HepG2 (cell line): ENCODE results near the gene HPCAL1. TPM values are rescaled to one million over a fixed set of nuclear protein-coding genes. Genes with fewer than 3 reads are reported as not detected.

Source experiments
- FOXA1 ChIP-seq, 2 experiments: fragments of 450-650 bp in 1 of 2; sonication (generic) in 1 of 2; formaldehyde crosslinking in 1 of 2; IDR thresholded peaks; 2 replicates each; pipeline versions ENCODE4 v1.4.0 to v1.6.1; 2016 to 2020; ENCODE audit warnings: missing genetic modification reagents in 1 of 2
- FOXP1 ChIP-seq, 2 experiments: fragments of 450-650 bp in 1 of 2; IDR thresholded peaks; 2 replicates each; pipeline ENCODE4 v1.6.1; 2017 to 2018; ENCODE audit warnings: antibody characterized with exemption in 1 of 2
- HOXD1 ChIP-seq: sonication (generic); formaldehyde crosslinking; IDR thresholded peaks from 2 replicates; pipeline ENCODE4 v1.5.0; 2020; ENCODE audit warnings: missing genetic modification reagents
- KLF9 ChIP-seq: IDR thresholded peaks from 2 replicates; pipeline ENCODE4 v1.6.1; 2016; ENCODE audit warnings: low read depth
- NONO ChIP-seq, 2 experiments: fragments of 450-650 bp in 1 of 2; sonication (generic) in 1 of 2; formaldehyde crosslinking in 1 of 2; IDR thresholded peaks in 1 of 2; conservative IDR thresholded peaks in 1 of 2; 2 replicates each; pipeline versions ENCODE4 v1.6.1 to v1.8.0; 2017 to 2022; ENCODE audit warnings: mild to moderate bottlenecking in 1 of 2, missing genetic modification reagents in 1 of 2, moderate library complexity in 1 of 2
- TARDBP ChIP-seq: sonication (generic); formaldehyde crosslinking; IDR thresholded peaks from 2 replicates; pipeline ENCODE4 v1.8.0; 2022; ENCODE audit warnings: mild to moderate bottlenecking, missing genetic modification reagents
- ZMYM3 ChIP-seq: sonication (generic); formaldehyde crosslinking; IDR thresholded peaks from 2 replicates; pipeline ENCODE4 v1.5.1; 2020; ENCODE audit warnings: mild to moderate bottlenecking, missing genetic modification reagents
- ZNF629 ChIP-seq: sonication (generic); formaldehyde crosslinking; conservative IDR thresholded peaks from 2 replicates; pipeline ENCODE4 v1.5.0; 2020; ENCODE audit warnings: missing genetic modification reagents
- ZNF646 ChIP-seq: sonication (generic); formaldehyde crosslinking; IDR thresholded peaks from 2 replicates; pipeline ENCODE4 v1.9.0; 2021; ENCODE audit warnings: mild to moderate bottlenecking, missing genetic modification reagents
- ZNF720 ChIP-seq: sonication (generic); formaldehyde crosslinking; IDR thresholded peaks from 2 replicates; pipeline ENCODE4 v1.4.0; 2020; ENCODE audit warnings: missing genetic modification reagents
- polyA plus RNA-seq, 8 experiments: library from polyadenylated mRNA; depleted of rRNA in 3 of 8; stranded (reverse) in 7 of 8; unstranded in 1 of 8; fragments of >200 nt; fragmentation: Illumina TruSeq in 4 of 8; extraction: Trizol in 4 of 8; gene quantifications; 2 replicates each; pipeline versions ENCODE4 v1.2.1 to v1.2.3, GENCODE V29; 2011 to 2016; ENCODE audit warnings: low read depth in 4 of 8, missing spikeins in 1 of 8, mixed read lengths in 1 of 8; ENCODE audit not compliant: insufficient read depth in 1 of 8
- total RNA-seq, 5 experiments: library from RNA; depleted of rRNA; stranded (reverse); fragments of >200 nt; fragmentation: Illumina TruSeq; extraction: Trizol; gene quantifications; 2 replicates each; pipeline ENCODE4 v1.2.3, GENCODE V29; 2016; ENCODE audit warnings: low read depth in 1 of 5
- TF ChIP-seq, protein P1 (sequence below): sonication (generic); formaldehyde crosslinking; IDR thresholded peaks from 2 replicates; pipeline ENCODE4 v1.5.1; 2020; ENCODE audit warnings: mild to moderate bottlenecking, missing genetic modification reagents, moderate library complexity
- TF ChIP-seq, protein P2 (sequence below): sonication (generic); formaldehyde crosslinking; IDR thresholded peaks from 2 replicates; pipeline ENCODE4 v1.9.0; 2022; ENCODE audit warnings: low read depth, missing genetic modification reagents

Gene HPCAL1
- total and polyA plus RNA-seq, 2 of the 13 experiments (the other 11 are each of a cell fraction or from before 2014, with no cell fraction given) = 29.5 to 29.9 TPM

DNA sequence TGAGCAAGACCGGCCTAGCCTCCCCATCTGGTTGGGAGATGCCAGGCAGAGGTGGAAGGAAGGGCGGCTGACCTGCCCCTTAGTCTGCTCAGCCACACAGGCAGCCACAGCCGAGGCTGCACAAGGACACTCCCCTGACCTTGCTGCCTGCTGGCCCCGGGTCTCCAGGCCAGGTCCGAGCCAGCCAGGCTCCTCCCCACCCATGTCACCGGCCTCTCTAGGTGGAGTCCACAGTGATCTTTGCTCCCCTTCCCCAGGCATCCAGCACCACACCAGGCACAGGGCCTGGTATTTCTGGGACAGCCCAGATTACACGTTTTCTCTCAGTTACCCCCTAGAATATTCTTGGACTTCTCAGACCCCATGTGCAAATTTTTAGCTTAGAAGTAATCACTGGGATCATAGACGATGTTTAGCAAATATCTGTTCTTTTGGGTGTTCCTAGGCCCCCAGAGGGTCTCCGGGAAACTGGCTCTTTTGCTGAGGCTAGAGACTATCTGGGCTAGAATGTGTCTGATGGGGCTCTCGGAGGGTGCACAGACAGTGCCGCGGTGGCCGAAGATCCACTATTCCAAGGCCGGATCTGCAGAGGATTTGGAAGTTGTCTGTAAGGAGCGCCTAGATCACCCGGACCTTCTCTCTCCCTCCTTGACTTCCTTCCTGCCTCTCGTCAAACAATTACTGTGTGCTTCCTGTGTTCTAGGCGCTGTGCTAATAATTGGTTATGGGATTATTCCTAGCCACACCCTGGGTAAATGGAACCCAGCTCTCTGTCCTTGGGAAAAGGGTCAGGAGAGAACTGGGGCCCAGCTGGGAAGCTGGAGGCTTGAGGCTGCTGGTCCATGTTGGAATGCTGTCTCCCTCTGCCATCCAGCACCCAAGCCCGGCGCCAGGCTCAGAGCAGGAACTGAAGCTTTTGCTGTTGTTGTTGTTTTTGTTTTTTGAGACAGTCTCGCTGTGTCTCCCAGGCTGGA lies 98.6 kb downstream of the HPCAL1 start (continued):
- TF ChIP-seq, protein P1, sequence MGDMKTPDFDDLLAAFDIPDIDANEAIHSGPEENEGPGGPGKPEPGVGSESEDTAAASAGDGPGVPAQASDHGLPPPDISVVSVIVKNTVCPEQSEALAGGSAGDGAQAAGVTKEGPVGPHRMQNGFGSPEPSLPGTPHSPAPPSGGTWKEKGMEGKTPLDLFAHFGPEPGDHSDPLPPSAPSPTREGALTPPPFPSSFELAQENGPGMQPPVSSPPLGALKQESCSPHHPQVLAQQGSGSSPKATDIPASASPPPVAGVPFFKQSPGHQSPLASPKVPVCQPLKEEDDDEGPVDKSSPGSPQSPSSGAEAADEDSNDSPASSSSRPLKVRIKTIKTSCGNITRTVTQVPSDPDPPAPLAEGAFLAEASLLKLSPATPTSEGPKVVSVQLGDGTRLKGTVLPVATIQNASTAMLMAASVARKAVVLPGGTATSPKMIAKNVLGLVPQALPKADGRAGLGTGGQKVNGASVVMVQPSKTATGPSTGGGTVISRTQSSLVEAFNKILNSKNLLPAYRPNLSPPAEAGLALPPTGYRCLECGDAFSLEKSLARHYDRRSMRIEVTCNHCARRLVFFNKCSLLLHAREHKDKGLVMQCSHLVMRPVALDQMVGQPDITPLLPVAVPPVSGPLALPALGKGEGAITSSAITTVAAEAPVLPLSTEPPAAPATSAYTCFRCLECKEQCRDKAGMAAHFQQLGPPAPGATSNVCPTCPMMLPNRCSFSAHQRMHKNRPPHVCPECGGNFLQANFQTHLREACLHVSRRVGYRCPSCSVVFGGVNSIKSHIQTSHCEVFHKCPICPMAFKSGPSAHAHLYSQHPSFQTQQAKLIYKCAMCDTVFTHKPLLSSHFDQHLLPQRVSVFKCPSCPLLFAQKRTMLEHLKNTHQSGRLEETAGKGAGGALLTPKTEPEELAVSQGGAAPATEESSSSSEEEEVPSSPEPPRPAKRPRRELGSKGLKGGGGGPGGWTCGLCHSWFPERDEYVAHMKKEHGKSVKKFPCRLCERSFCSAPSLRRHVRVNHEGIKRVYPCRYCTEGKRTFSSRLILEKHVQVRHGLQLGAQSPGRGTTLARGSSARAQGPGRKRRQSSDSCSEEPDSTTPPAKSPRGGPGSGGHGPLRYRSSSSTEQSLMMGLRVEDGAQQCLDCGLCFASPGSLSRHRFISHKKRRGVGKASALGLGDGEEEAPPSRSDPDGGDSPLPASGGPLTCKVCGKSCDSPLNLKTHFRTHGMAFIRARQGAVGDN (CRISPR knock-in tag) = peak; percentile 92
- TF ChIP-seq HOXD1 (CRISPR knock-in tag) (peak; percentile 56; the same call in 1 of the 2 replicates), ZNF646 (peak; percentile 24; the same call in 1 of the 2 replicates), ZNF720 (CRISPR knock-in tag) (no peak), KLF9 (CRISPR knock-in tag) (0 out of 2 replicates have a peak, but pooled peaks have one; percentile 50), TARDBP (CRISPR knock-in tag) (peak; percentile 65; the same call in 1 of the 2 replicates), FOXP1 (IDR thresholded peaks at IDR 0.05) (no peak), FOXP1 (CRISPR knock-in tag; IDR thresholded peaks at IDR 0.05) (peak; percentile 32; the same call in 1 of the 2 replicates), FOXA1 (IDR thresholded peaks at IDR 0.05) (no peak), FOXA1 (CRISPR knock-in tag; IDR thresholded peaks at IDR 0.05) (0 out of 2 replicates have a peak, but pooled peaks have one; percentile 12), ZMYM3 (CRISPR knock-in tag) (no peak), ZNF629 (peak; percentile 52), NONO (IDR thresholded peaks at IDR 0.05) (no peak), NONO (CRISPR knock-in tag; conservative IDR thresholded peaks at IDR 0.05) (peak; percentile 48)
- TF ChIP-seq, protein P2, sequence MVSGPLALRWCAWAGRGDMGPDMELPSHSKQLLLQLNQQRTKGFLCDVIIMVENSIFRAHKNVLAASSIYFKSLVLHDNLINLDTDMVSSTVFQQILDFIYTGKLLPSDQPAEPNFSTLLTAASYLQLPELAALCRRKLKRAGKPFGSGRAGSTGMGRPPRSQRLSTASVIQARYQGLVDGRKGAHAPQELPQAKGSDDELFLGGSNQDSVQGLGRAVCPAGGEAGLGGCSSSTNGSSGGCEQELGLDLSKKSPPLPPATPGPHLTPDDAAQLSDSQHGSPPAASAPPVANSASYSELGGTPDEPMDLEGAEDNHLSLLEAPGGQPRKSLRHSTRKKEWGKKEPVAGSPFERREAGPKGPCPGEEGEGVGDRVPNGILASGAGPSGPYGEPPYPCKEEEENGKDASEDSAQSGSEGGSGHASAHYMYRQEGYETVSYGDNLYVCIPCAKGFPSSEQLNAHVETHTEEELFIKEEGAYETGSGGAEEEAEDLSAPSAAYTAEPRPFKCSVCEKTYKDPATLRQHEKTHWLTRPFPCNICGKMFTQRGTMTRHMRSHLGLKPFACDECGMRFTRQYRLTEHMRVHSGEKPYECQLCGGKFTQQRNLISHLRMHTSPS (CRISPR knock-in tag) = peak; percentile 38
